Brain pericyte (primary cell): Measurements from ENCODE around the gene LDHAL6A.
"Not testable (repeated sequence)": the region's sequence is repeated elsewhere in the genome, so short reads cannot be mapped to it uniquely, and the experiment has no call there.

ENCODE experiments used
- DNase-seq: peaks from one replicate; pipeline ENCODE4 v3.0.0-alpha.2; 2012; ENCODE audit warnings: low read depth, low spot score

Gene LDHAL6A

GRCh38 chr11:18455686-18456372 is at the start of gene LDHAL6A:
TSS of gene LDHAL6A (plus strand) at chr11:18455856. CDS start at chr11:18456681, 825 bp downstream.
- no peak for DNase-seq

- not testable (repeated sequence) for DNase-seq
These were observed 48.3 kb upstream of the LDHAL6A start for GRCh38 chr11:18407400-18407799.

GRCh38 chr11:18408558-18409291 is 46.9 kb upstream of the LDHAL6A start:
- no peak for DNase-seq

DNA sequence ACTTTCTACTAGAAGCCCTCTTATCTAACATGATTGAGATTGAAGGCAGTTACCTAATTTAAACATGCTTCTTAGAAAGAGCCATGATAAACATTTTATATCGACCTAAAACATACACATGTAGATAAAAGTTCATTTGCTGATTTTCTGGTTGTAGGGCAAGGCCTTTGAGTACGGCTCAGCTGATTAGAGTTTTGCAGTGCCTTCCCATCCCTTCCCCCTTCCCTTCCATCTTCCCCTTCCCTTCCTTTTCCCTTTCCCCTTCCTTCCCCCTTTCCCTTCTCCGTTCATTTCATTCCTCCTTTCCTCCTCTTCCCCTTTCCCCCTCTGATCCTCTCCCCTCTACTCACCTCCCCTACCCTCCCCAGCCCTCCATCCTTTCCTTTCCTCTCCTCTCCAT is 39.2 kb upstream of the LDHAL6A start:
- DNase-seq = no peak

- no peak for DNase-seq
These were observed 36.6 kb upstream of the LDHAL6A start for GRCh38 chr11:18419040-18419439.

- DNase-seq = no peak
These were observed 35.6 kb upstream of the LDHAL6A start for GRCh38 chr11:18420067-18420466.

DNA sequence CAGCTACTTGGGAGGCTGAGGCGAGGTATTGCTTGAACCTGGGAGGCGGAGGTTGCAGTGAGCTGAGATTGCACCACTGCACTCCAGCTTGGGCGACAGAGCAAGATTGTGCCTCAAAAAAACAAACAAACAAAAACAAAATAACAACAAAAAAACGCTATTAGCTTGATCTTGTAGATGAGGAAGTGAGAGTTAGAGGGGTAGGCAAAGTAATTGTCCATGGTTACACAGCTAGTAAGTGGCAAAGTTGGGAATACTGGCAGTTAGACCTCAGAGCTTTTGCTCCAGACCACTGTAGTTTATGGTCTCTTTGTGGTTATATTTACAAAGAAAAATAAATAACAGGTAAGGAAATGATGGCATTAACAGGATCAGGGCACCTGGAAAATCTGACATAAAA is 28.4 kb upstream of the LDHAL6A start:
- DNase-seq = no peak

GRCh38 chr11:18429332-18429731 is 26.3 kb upstream of the LDHAL6A start:
- DNase-seq = no peak

DNA sequence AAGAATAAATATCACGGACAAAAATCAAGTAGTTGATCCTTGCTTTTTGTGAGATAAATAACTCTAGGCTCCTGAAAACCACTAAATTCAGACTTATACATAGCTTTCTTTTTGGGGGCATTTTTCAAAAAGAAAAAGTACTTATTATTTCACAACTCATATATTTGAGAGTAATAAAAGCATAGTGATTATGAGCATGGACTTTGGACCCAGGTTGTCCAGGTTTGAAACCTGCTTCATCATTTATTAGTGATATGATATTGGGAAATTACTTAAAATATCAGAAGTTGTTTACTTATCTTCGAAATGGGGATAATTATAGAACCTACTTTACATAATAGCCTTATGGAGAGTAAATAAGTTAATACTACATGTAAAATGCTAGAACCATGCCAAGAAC is 17.0 kb upstream of the LDHAL6A start:
- DNase-seq = no peak

- DNase-seq = no peak
These were observed 6.4 kb upstream of the LDHAL6A start for GRCh38 chr11:18449251-18449650.

DNA sequence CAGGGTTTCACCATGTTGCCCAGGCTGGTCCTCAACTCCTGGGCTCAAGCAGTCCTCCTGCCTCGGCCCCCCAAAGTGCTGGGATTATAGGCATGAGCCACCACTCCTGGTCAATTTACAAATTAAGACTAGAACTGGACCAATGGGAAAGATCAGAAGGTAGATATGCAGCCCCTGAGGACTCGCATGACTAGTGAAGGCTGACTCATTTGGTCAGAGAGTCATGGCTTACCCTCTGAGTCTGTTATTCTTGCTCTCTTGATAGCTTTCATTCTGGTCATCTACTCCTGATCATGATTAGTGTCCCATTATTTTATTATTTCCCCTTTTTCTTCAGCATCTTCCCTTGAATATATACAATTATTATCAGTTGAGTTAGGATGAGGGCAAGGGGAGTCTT is 2.7 kb upstream of the LDHAL6A start:
- no peak for DNase-seq

DNA sequence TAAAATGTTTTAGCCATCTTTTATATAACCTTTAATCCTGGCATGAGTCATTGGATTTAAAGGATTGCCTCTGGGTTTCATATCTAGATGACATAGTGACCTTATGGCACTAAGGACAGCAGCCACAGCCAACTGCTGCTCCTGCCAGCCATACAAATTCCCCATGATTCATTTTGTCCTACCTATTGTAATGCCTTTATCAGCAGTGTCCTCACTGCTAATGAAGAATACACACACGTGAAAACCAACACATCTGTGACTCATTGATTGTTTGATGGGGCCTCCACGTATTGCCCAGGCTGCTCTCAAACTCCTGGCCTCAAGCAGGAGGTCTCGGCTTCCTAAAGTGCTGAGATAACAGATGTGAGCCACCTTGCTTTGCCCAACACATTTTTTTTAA is 1.8 kb downstream of the LDHAL6A start:
- DNase-seq = no peak

DNA sequence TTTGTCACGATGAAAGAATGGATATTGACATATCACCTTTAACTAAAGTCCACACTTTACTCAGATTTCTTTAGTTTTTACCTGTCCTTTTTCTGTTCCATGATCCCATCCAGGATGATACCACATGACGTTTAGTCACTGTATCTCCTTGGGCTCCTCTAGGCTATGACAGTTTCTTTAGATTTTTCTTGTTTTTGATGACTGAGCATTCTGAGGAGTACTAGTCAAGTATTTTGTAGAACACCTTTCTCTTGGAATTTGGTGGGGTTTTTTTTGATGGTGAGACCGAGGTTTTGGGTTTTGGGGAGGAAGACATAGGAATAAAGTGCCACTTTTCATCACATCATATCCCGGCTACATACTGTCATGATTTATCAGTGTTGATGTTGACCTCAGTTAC is 4.0 kb downstream of the LDHAL6A start:
- no peak for DNase-seq

DNA sequence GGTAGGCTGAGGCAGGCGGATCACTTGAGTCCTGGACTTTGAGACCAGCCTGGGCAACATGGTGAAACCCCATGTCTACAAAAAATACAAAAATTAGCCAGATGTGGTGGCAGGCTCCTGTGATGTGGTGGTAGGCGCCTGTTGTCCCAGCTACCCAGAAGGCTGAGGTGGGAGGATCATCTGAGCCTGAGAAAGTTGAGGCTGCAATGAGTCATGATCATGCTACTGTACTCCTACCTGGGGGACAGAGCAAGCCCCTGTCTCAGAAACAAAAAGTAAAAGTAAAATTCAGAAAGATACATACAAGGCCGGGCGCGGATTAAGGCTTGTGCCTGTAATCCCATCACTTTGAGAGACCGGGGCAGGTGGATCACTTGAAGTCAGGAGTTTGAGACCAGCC is 6.3 kb downstream of the LDHAL6A start:
- DNase-seq = no peak

DNA sequence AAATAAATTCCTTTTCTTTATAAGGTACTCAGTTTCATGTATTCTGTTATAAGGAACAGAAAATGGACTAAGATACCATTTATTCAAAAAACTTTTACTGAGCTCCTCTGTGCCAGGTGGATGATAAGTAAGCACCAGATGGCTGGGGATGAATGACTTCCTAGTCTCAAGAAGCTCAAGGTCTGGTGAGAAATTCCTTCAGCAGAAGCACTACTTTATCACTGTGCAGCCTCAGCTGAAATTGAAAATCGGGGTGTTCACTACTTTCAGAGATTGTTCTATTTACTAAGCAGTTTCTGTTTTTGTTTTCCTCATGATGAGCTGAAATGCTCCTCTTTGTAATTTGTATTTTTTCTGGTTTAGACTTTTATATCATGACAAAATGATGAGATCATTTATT is 7.8 kb downstream of the LDHAL6A start:
- DNase-seq = no peak

GRCh38 chr11:18466402-18466801 is 10.7 kb downstream of the LDHAL6A start:
- DNase-seq = no peak

DNA sequence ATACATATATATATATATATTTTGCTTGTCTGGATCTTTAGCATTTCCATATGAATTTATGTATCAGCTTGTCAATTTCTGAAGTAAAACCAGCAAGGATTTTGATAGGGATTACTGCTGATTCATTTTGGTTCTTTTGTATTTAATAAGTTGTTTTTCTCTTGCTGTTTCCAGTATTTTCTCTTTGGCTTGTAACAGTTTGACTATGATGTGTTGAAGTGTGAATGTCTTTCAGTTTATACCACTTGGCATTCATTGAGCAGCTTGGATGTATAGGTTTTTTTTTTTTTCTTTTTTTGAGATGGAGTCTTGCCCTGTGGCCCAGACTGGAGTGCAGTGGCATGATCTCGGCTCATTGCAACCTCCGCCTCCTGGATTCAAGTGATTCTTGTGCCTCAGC is 12.4 kb downstream of the LDHAL6A start:
- no peak for DNase-seq

DNA sequence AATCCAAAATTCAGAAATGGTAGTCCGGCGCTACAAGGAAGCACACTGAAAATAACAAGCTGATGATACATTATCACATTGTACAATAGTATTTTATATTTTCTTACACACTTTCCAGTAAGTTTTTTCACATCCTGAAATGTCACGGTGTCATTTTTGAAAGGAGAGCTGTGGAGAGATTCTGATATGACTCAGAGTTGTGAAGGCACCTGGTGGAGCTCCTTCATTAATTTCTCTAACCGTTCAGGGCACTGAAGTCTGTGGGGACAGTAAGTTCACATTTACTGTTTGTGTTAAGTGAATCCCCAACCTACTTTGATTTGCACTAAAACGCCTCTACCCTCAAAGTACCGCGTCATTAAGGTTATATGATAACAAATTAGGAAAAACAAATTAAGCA is 13.3 kb downstream of the LDHAL6A start:
- DNase-seq = no peak

GRCh38 chr11:18471995-18472394 is 16.3 kb downstream of the LDHAL6A start:
- no peak for DNase-seq

DNA sequence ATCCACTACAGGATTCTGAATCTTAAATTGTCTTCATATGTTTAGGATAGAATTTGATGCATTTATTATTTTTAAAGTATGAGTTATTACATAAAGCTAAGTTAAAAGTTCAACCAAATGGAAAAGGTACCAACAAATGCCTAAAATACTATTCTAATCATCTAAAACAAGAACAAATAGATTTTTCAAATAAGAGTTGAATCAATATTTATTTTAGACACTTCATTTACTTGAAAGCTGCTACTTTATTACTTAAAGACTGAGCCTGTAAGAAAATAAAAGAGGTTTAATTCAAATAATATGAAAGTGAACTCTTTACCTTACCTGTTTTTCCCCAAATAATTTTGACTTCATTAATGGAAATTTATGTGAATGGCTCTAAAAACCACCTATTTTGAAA is 16.9 kb downstream of the LDHAL6A start:
- no peak for DNase-seq

DNA sequence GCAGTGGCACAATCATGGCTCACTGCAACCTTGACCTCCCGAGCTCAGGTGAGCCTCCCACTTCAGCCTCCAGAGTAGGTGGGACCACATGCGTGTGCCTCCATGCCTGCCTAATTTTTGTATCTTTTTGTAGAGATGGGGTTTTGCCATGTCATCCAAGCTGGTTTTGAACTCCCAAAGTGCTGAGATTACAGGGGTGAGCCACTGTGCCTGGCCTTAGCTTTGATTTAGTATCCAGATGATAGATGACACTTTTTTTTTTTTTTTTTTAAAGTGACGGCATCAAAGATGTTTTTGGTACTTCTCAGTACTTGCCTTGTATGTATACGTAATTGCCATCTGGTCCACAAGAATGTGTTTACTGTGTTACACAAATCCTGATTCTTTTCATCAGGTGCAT is 23.4 kb downstream of the LDHAL6A start:
- no peak for DNase-seq

DNA sequence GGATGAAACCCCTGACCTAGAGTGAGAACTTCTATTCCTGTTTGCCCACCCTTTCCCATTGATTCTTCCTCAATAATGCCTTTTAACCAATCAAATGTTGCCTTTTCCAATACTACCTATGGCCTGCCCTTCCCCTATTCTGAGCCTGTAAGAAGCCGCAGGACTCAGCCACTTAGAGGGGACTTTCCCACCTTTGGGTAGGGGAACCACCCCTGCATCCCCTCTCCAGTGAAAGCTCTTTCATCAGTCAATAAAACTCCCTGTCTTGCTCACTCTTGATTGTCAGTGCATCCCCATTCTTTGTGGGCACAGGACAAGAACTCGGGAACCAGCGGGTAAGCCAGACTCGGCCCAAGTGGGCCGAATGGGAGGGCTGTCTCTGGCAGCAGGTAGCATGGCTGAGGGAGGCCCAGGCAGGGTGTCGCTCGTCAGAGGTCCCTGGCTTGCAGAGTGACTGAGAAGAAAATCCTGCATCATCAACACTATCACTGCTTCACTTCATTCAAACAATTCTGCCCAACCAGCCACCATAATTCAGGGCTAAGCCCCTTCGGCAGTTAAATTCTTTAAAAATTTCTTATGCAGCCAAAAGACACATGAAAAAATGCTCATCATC is 30.4 kb downstream of the LDHAL6A start:
- DNase-seq = no peak

DNA sequence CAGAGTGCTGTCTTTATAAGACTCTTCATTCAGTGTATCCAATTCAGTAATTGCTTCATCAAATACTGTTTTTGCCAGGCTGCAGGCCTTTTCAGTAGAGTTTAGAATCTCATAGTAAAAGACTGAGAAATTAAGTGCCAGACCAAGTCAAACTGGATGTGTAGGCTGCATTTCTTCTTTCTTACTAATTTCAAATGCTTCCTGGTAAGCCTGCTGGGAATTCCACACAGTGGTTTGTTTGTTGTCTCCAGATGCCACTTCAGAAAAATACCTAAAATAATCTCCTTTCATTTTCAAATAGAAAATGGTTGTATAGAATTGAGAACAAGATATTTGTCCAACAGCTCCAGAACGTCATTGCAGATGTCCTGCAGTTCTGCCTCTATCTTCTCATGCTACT is 34.7 kb downstream of the LDHAL6A start:
- DNase-seq = no peak
